HepG2 (cell line): ENCODE measurements around the gene EFS. TPM values are rescaled to one million over a fixed set of nuclear protein-coding genes. Genes with fewer than 3 reads are reported as not detected.
A peak's percentile ranks its signal among the peaks of the same experiment; 100 is the strongest.

Experiments
- CBX5 ChIP-seq: sonication (generic); formaldehyde crosslinking; IDR thresholded peaks from 2 replicates; pipeline ENCODE4 v1.4.0; 2020; ENCODE audit warnings: missing genetic modification reagents, borderline replicate concordance
- CC2D1A ChIP-seq: sonication (generic); formaldehyde crosslinking; IDR thresholded peaks from 2 replicates; pipeline ENCODE4 v1.8.1; 2023; ENCODE audit warnings: mild to moderate bottlenecking, missing genetic modification reagents
- EHMT2 ChIP-seq: fragments of 200-600 bp; sonication (generic); IDR thresholded peaks from 2 replicates; pipeline ENCODE4 v1.7.0; 2017; ENCODE audit warnings: antibody characterized with exemption, low read depth, low read length, borderline replicate concordance
- LCORL ChIP-seq, 2 experiments: fragments of 450-650 bp in 1 of 2; sonication (generic) in 1 of 2; formaldehyde crosslinking in 1 of 2; IDR thresholded peaks; 2 replicates each; pipeline versions ENCODE4 v1.5.0 to v1.6.1; 2017 to 2020; ENCODE audit warnings: antibody characterized with exemption in 1 of 2, missing genetic modification reagents in 1 of 2
- PLRG1 ChIP-seq: fragments of 450-650 bp; conservative IDR thresholded peaks from 2 replicates; pipeline ENCODE4 v1.6.1; 2016
- RARA ChIP-seq: IDR thresholded peaks from 2 replicates; pipeline ENCODE4 v1.6.1; 2016; ENCODE audit warnings: missing genetic modification reagents, missing compliant biosample characterization
- ZNF430 ChIP-seq: sonication (generic); formaldehyde crosslinking; IDR thresholded peaks from 2 replicates; pipeline ENCODE4 v1.9.0; 2021; ENCODE audit warnings: mild to moderate bottlenecking, missing genetic modification reagents
- ZNF546 ChIP-seq: sonication (generic); formaldehyde crosslinking; conservative IDR thresholded peaks from 2 replicates; pipeline ENCODE4 v1.8.1; 2023; ENCODE audit warnings: mild to moderate bottlenecking, missing genetic modification reagents
- polyA plus RNA-seq, 8 experiments: library from polyadenylated mRNA; depleted of rRNA in 3 of 8; stranded (reverse) in 7 of 8; unstranded in 1 of 8; fragments of >200 nt; fragmentation: Illumina TruSeq in 4 of 8; extraction: Trizol in 4 of 8; gene quantifications; 2 replicates each; pipeline versions ENCODE4 v1.2.1 to v1.2.3, GENCODE V29; 2011 to 2016; ENCODE audit warnings: low read depth in 4 of 8, missing spikeins in 1 of 8, mixed read lengths in 1 of 8; ENCODE audit not compliant: insufficient read depth in 1 of 8
- total RNA-seq, 5 experiments: library from RNA; depleted of rRNA; stranded (reverse); fragments of >200 nt; fragmentation: Illumina TruSeq; extraction: Trizol; gene quantifications; 2 replicates each; pipeline ENCODE4 v1.2.3, GENCODE V29; 2016; ENCODE audit warnings: low read depth in 1 of 5
- TF ChIP-seq, protein P1 (sequence below): sonication (generic); formaldehyde crosslinking; IDR thresholded peaks from one replicate; pipeline ENCODE4 v1.5.1; 2020; ENCODE audit warnings: mild to moderate bottlenecking, missing genetic modification reagents; ENCODE audit errors: not compliant biosample characterization
- TF ChIP-seq, protein P2 (sequence below): sonication (generic); formaldehyde crosslinking; IDR thresholded peaks from 2 replicates; pipeline ENCODE4 v1.4.0; 2020; ENCODE audit warnings: missing genetic modification reagents
- TF ChIP-seq, protein P3 (sequence below): sonication (generic); formaldehyde crosslinking; IDR thresholded peaks from 2 replicates; pipeline ENCODE4 v1.8.0; 2022; ENCODE audit warnings: missing genetic modification reagents, low read depth, mild to moderate bottlenecking, borderline replicate concordance
- TF ChIP-seq, protein P4 (sequence below): sonication (generic); formaldehyde crosslinking; IDR thresholded peaks from 2 replicates; pipeline ENCODE4 v1.8.1; 2023; ENCODE audit warnings: missing genetic modification reagents, mild to moderate bottlenecking, borderline replicate concordance

Gene EFS
- total and polyA plus RNA-seq, 2 of the 13 experiments (the other 11 are each of a cell fraction or from before 2014, with no cell fraction given): not detected

DNA sequence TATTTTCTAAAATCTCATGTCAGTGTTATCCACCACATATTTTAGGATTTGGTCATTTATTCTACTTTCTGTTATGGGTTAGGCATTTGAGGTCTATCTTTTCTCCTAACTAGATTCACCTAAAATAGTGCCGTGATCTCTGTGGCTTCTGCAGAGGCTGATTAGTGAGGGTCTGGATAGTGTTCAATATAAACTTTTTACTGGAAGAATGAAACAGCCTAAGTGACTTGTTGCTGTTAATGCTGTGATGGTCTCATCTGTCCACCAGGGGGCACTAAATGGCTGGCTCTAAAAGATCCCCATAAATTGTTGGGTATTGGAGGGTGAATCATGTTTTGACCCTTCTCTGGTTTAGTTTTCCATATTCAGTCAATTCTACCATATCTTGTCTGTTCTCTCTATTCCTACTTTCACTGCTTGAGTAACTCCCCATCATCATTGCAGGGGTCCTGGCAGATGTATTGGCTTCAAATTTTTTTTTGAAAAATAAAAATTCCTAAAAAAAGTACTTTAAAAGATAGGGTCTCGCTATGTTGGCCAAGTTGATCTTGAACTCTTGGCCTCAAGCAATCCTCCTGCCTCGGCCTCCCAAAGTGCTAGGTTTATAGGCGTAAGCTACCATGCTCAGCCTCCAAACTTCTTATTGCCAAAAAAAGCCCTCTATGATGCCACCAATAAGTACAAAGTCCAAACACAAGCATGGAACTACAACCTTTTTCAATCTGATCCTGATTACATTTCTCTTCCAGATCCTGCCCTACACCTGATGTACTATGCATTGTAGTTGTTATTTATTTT lies 36.8 kb downstream of the EFS start (continued):
- TF ChIP-seq, protein P1, sequence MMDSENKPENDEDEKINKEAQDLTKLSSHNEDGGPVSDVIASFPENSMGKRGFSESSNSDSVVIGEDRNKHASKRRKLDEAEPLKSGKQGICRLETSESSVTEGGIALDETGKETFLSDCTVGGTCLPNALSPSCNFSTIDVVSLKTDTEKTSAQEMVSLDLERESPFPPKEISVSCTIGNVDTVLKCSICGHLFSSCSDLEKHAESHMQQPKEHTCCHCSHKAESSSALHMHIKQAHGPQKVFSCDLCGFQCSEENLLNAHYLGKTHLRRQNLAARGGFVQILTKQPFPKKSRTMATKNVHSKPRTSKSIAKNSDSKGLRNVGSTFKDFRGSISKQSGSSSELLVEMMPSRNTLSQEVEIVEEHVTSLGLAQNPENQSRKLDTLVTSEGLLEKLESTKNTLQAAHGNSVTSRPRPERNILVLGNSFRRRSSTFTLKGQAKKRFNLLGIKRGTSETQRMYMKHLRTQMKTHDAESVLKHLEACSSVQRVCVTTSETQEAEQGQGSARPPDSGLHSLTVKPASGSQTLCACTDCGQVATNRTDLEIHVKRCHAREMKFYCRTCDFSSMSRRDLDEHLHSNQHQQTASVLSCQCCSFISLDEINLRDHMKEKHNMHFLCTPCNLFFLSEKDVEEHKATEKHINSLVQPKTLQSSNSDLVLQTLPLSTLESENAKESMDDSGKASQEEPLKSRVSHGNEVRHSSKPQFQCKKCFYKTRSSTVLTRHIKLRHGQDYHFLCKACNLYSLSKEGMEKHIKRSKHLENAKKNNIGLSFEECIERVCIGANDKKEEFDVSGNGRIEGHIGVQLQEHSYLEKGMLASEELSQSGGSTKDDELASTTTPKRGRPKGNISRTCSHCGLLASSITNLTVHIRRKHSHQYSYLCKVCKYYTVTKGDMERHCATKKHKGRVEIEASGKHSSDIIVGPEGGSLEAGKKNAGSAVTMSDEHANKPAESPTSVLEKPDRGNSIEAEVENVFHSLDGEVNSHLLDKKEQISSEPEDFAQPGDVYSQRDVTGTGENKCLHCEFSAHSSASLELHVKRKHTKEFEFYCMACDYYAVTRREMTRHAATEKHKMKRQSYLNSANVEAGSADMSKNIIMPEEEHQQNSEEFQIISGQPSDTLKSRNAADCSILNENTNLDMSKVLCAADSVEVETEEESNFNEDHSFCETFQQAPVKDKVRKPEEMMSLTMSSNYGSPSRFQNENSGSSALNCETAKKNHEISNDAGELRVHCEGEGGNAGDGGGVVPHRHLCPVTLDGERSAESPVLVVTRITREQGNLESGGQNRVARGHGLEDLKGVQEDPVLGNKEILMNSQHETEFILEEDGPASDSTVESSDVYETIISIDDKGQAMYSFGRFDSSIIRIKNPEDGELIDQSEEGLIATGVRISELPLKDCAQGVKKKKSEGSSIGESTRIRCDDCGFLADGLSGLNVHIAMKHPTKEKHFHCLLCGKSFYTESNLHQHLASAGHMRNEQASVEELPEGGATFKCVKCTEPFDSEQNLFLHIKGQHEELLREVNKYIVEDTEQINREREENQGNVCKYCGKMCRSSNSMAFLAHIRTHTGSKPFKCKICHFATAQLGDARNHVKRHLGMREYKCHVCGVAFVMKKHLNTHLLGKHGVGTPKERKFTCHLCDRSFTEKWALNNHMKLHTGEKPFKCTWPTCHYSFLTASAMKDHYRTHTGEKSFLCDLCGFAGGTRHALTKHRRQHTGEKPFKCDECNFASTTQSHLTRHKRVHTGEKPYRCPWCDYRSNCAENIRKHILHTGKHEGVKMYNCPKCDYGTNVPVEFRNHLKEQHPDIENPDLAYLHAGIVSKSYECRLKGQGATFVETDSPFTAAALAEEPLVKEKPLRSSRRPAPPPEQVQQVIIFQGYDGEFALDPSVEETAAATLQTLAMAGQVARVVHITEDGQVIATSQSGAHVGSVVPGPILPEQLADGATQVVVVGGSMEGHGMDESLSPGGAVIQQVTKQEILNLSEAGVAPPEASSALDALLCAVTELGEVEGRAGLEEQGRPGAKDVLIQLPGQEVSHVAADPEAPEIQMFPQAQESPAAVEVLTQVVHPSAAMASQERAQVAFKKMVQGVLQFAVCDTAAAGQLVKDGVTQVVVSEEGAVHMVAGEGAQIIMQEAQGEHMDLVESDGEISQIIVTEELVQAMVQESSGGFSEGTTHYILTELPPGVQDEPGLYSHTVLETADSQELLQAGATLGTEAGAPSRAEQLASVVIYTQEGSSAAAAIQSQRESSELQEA: no peak
- TF ChIP-seq PLRG1 (no peak), ZNF430 (CRISPR knock-in tag) (no peak), CBX5 (CRISPR knock-in tag) (no peak), EHMT2 (0 out of 2 replicates have a peak, but pooled peaks have one; percentile 45), ZNF546 (no peak), RARA (CRISPR knock-in tag) (no peak), LCORL (IDR thresholded peaks at IDR 0.05) (peak; percentile 32; the same call in 1 of the 2 replicates), LCORL (CRISPR knock-in tag; IDR thresholded peaks at IDR 0.05) (peak; percentile 69; the same call in 1 of the 2 replicates), CC2D1A (0 out of 2 replicates have a peak, but pooled peaks have one; percentile 87)
- TF ChIP-seq, protein P2, sequence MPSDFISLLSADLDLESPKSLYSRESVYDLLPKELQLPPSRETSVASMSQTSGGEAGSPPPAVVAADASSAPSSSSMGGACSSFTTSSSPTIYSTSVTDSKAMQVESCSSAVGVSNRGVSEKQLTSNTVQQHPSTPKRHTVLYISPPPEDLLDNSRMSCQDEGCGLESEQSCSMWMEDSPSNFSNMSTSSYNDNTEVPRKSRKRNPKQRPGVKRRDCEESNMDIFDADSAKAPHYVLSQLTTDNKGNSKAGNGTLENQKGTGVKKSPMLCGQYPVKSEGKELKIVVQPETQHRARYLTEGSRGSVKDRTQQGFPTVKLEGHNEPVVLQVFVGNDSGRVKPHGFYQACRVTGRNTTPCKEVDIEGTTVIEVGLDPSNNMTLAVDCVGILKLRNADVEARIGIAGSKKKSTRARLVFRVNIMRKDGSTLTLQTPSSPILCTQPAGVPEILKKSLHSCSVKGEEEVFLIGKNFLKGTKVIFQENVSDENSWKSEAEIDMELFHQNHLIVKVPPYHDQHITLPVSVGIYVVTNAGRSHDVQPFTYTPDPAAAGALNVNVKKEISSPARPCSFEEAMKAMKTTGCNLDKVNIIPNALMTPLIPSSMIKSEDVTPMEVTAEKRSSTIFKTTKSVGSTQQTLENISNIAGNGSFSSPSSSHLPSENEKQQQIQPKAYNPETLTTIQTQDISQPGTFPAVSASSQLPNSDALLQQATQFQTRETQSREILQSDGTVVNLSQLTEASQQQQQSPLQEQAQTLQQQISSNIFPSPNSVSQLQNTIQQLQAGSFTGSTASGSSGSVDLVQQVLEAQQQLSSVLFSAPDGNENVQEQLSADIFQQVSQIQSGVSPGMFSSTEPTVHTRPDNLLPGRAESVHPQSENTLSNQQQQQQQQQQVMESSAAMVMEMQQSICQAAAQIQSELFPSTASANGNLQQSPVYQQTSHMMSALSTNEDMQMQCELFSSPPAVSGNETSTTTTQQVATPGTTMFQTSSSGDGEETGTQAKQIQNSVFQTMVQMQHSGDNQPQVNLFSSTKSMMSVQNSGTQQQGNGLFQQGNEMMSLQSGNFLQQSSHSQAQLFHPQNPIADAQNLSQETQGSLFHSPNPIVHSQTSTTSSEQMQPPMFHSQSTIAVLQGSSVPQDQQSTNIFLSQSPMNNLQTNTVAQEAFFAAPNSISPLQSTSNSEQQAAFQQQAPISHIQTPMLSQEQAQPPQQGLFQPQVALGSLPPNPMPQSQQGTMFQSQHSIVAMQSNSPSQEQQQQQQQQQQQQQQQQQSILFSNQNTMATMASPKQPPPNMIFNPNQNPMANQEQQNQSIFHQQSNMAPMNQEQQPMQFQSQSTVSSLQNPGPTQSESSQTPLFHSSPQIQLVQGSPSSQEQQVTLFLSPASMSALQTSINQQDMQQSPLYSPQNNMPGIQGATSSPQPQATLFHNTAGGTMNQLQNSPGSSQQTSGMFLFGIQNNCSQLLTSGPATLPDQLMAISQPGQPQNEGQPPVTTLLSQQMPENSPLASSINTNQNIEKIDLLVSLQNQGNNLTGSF (CRISPR knock-in tag): no peak
- TF ChIP-seq, protein P3, sequence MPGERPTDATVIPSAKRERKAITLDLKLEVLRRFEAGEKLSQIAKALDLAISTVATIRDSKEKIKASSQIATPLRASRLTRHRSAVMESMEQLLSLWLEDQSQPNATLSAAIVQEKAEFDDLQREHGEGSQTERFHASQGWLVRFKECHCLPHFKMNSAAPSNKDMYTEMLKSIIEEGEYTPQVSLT (CRISPR knock-in tag): no peak
- TF ChIP-seq, protein P4, sequence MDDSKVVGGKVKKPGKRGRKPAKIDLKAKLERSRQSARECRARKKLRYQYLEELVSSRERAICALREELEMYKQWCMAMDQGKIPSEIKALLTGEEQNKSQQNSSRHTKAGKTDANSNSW (CRISPR knock-in tag): 0 out of 2 replicates have a peak, but pooled peaks have one; percentile 79
